ENCODE results near the gene HDGFL1. TPM values are rescaled to one million over a fixed set of nuclear protein-coding genes. Genes with fewer than 3 reads are reported as not detected.

Gene HDGFL1
- polyA plus RNA-seq, 1 donor from 2014 or later = not detected

DNA sequence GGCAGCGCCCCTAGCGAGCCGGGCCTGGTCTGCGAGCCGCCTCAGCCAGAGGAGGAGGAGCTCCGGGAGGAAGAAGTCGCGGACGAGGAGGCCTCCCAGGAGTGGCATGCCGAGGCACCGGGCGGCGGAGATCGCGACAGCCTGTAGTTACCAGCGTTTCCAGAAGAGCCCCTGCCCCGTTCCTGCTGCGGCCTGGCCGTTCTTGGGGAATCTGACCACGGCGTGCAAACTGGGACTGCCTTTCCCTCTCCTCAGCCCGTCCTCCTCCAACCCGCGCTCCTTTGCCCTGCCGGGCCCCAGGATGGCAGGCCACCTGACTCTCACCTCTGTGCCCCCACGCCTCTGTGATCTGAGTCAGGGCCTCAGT is 802 bp downstream of the HDGFL1 start:
- TF ChIP-seq RAD21 (conservative IDR thresholded peaks at IDR 0.05) = no peak
- no peak for TF ChIP-seq EZH2 (IDR thresholded peaks at IDR 0.05; ENCODE audit: borderline replicate concordance, insufficient read depth, low read length, poor library complexity, severe bottlenecking)
- no peak for TF ChIP-seq POLR2AphosphoS5 (IDR thresholded peaks at IDR 0.05)
- no peak for TF ChIP-seq REST (IDR thresholded peaks at IDR 0.05; ENCODE audit: borderline replicate concordance)
- no peak for TF ChIP-seq SMC3 (conservative IDR thresholded peaks at IDR 0.05; ENCODE audit: poor library complexity)
- TF ChIP-seq EP300 (conservative IDR thresholded peaks at IDR 0.05; ENCODE audit: poor library complexity, severe bottlenecking) = no peak
- no peak for TF ChIP-seq TAF1 (IDR thresholded peaks at IDR 0.05; ENCODE audit: low read depth)
- TF ChIP-seq, protein P1, sequence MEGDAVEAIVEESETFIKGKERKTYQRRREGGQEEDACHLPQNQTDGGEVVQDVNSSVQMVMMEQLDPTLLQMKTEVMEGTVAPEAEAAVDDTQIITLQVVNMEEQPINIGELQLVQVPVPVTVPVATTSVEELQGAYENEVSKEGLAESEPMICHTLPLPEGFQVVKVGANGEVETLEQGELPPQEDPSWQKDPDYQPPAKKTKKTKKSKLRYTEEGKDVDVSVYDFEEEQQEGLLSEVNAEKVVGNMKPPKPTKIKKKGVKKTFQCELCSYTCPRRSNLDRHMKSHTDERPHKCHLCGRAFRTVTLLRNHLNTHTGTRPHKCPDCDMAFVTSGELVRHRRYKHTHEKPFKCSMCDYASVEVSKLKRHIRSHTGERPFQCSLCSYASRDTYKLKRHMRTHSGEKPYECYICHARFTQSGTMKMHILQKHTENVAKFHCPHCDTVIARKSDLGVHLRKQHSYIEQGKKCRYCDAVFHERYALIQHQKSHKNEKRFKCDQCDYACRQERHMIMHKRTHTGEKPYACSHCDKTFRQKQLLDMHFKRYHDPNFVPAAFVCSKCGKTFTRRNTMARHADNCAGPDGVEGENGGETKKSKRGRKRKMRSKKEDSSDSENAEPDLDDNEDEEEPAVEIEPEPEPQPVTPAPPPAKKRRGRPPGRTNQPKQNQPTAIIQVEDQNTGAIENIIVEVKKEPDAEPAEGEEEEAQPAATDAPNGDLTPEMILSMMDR (IDR thresholded peaks at IDR 0.05; ENCODE audit: poor library complexity, severe bottlenecking) = no peak
- TF ChIP-seq MXI1 (conservative IDR thresholded peaks at IDR 0.05; ENCODE audit: poor library complexity, severe bottlenecking) = no peak
- no peak overlapping the region for H3K4me2 ChIP-seq (ENCODE audit: low read length)
- H3F3A ChIP-seq (ENCODE audit: insufficient read depth, low read length, poor library complexity, severe bottlenecking) = no peaks in the 10 kb centered on the region

GRCh38 chr6:22575190-22575589 is 5.8 kb downstream of the HDGFL1 start:
- no peaks in the 10 kb centered on the region for H3K9me2 ChIP-seq (ENCODE audit: insufficient read depth, low read length)
- no peak overlapping the region for H2AFZ ChIP-seq (ENCODE audit: low read depth, low read length)
- TF ChIP-seq EZH2 (IDR thresholded peaks at IDR 0.05; ENCODE audit: borderline replicate concordance, insufficient read depth, low read length, poor library complexity, severe bottlenecking) (no peak), REST (IDR thresholded peaks at IDR 0.05; ENCODE audit: borderline replicate concordance) (no peak), RAD21 (conservative IDR thresholded peaks at IDR 0.05) (no peak), SMC3 (conservative IDR thresholded peaks at IDR 0.05; ENCODE audit: poor library complexity) (no peak)
- TF ChIP-seq, protein P1 (IDR thresholded peaks at IDR 0.05; ENCODE audit: poor library complexity, severe bottlenecking) = no peak
- no peaks in the 10 kb centered on the region for H3K79me2 ChIP-seq (replicated peaks; ENCODE audit: insufficient read depth, low read length)
- no peak overlapping the region for H3K9ac ChIP-seq (ENCODE audit: low read length)
- H4K20me1 ChIP-seq (ENCODE audit: insufficient read depth) = no peaks in the 10 kb centered on the region
- no peaks in the 10 kb centered on the region for H3K36me3 ChIP-seq (ENCODE audit: insufficient read depth, low read length)
- H3K9me3 ChIP-seq (ENCODE audit: low read length) = no peaks in the 10 kb centered on the region
- H3F3A ChIP-seq (ENCODE audit: insufficient read depth, low read length, poor library complexity, severe bottlenecking) = no peaks in the 10 kb centered on the region
- H3K27me3 ChIP-seq (ENCODE audit: insufficient read depth, low read depth, low read length) = no peaks in the 10 kb centered on the region
- H3K4me2 ChIP-seq (ENCODE audit: low read length) = no peak overlapping the region
- H3K4me3 ChIP-seq (ENCODE audit: low read length) = no peak overlapping the region
- no peak overlapping the region for H3K27ac ChIP-seq (ENCODE audit: low read length)

More for the DNA sequence above, 802 bp downstream of the HDGFL1 start:
- no peaks in the 10 kb centered on the region for H3K9me3 ChIP-seq (ENCODE audit: low read length)
- no peak overlapping the region for H3K9ac ChIP-seq (ENCODE audit: low read length)
- no peaks in the 10 kb centered on the region for H3K9me2 ChIP-seq (ENCODE audit: insufficient read depth, low read length)
- H2AFZ ChIP-seq (ENCODE audit: low read depth, low read length) = no peak overlapping the region
- no peaks in the 10 kb centered on the region for H3K79me2 ChIP-seq (replicated peaks; ENCODE audit: insufficient read depth, low read length)
- no peaks in the 10 kb centered on the region for H3K27me3 ChIP-seq (ENCODE audit: insufficient read depth, low read depth, low read length)
- no peaks in the 10 kb centered on the region for H3K36me3 ChIP-seq (ENCODE audit: insufficient read depth, low read length)
- no peak overlapping the region for H3K27ac ChIP-seq (ENCODE audit: low read length)
- no peak overlapping the region for H3K4me3 ChIP-seq (ENCODE audit: low read length)
- no peaks in the 10 kb centered on the region for H4K20me1 ChIP-seq (ENCODE audit: insufficient read depth)
